Esophagus muscularis mucosa (tissue), 4 donors: ENCODE results near the gene CLDN4.
A peak's percentile ranks its signal among the peaks of the same experiment; 100 is the strongest.

Experiments used
- EP300 ChIP-seq: sonication (generic); formaldehyde crosslinking; IDR thresholded peaks from one replicate; pipeline ENCODE4 v1.6.1; 2017; ENCODE audit warnings: antibody characterized with exemption
- POLR2A ChIP-seq: fragments of 450-650 bp; IDR thresholded peaks from one replicate; pipeline ENCODE4 v1.6.1; 2017; ENCODE audit warnings: antibody characterized with exemption, moderate library complexity, mild to moderate bottlenecking, low read depth
- POLR2AphosphoS5 ChIP-seq, 2 donors: sonication (generic); formaldehyde crosslinking; IDR thresholded peaks; one replicate each; pipeline ENCODE4 v1.6.1; 2017; ENCODE audit warnings: antibody characterized with exemption in 2 of 2
- TF ChIP-seq, protein P1 (sequence below), 3 experiments: fragments of 200-600 bp in 2 of 3; fragments of 450-650 bp in 1 of 3; sonication (generic) in 2 of 3; IDR thresholded peaks; one replicate each; pipeline ENCODE4 v1.5.1; 2017 to 2019; ENCODE audit warnings: antibody characterized with exemption in 3 of 3, mild to moderate bottlenecking in 2 of 3, moderate library complexity in 1 of 3

- TF ChIP-seq, protein P1, sequence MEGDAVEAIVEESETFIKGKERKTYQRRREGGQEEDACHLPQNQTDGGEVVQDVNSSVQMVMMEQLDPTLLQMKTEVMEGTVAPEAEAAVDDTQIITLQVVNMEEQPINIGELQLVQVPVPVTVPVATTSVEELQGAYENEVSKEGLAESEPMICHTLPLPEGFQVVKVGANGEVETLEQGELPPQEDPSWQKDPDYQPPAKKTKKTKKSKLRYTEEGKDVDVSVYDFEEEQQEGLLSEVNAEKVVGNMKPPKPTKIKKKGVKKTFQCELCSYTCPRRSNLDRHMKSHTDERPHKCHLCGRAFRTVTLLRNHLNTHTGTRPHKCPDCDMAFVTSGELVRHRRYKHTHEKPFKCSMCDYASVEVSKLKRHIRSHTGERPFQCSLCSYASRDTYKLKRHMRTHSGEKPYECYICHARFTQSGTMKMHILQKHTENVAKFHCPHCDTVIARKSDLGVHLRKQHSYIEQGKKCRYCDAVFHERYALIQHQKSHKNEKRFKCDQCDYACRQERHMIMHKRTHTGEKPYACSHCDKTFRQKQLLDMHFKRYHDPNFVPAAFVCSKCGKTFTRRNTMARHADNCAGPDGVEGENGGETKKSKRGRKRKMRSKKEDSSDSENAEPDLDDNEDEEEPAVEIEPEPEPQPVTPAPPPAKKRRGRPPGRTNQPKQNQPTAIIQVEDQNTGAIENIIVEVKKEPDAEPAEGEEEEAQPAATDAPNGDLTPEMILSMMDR (IDR thresholded peaks at IDR 0.05): no peak
- TF ChIP-seq POLR2A (no peak), EP300 (no peak), POLR2AphosphoS5 (IDR thresholded peaks at IDR 0.05) (peak; percentile 45 to 50)
Measured at GRCh38 chr7:73850781-73851207, 20.0 kb downstream of the CLDN4 start.
